ENCODE measurements around the gene INTS15. TPM values are rescaled to one million over a fixed set of nuclear protein-coding genes. Genes with fewer than 3 reads are reported as not detected.
"Not testable (repeated sequence)": the region's sequence is repeated elsewhere in the genome, so short reads cannot be mapped to it uniquely, and the experiment has no call there.

The INTS15 gene
- total RNA-seq, 2 donors from 2014 or later: 34.4 to 38.0 TPM

DNA sequence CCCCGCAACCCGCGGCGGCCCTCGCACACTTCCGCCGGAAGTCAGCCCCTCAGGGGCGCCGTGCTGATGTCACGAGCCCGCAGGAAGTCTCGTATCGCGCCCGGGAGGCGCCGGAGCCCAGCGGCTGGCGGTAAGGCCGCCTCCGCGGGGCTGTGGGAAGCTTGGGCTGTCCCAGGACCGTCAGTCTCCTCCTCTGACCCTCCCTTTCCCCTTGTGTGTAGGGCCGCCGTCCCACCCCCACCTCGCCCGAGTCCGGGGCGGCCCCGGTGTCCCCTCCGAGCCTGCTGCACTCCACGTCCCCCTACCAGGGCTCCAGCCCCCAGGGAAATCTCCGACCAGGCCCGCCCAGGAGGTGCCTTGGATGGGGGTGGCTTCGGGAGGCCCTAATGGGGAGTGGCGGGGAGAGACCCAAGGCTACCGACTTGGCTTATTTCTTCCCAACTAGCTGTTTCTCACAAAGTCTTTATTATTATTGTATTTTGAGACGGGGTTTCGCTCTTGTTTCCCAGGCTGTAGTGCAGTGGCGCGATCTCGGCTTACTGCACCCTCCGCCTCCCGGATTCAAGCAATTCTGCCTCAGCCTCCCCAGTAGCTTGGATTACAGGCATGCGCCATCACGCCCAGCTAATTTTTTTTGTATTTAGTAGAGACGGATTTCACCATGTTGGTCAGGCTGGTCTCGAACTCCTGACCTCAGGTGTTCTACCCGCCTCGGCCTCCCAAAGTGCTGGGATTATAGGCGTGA is 12.3 kb upstream of the INTS15 start, which contains the start of gene ZDHHC4:
Gene ZDHHC4, plus strand, starts transcription at position 86 of the 745 bp plus-strand sequence. CDS start 3,108 bp downstream, outside the sequence.
- no peaks in the 10 kb centered on the region for H3K27me3 ChIP-seq (ENCODE audit: control insufficient read depth, insufficient read depth, low read length, poor library complexity, severe bottlenecking)
- no peak for TF ChIP-seq CTCF (conservative IDR thresholded peaks at IDR 0.05)
- 33 to 45% methylated on average over 27 to 50 of the region's 51 CpGs for WGBS, 2 experiments (ENCODE audit: insufficient coverage in 1 of 2, insufficient read length in 1 of 2)
- Mint-ChIP-seq H3K4me1 (peaks cover 6% of the 10 kb centered on the region), H3K36me3 (ENCODE audit: low read depth) (peaks cover 30% of the 10 kb centered on the region), H3K27ac (peak within 1 kb of the TSS; percentile 93), H3K4me3 (peak within 1 kb of the TSS; percentile 73), H3K9me3 (no peaks in the 10 kb centered on the region), H3K27me3 (ENCODE audit: insufficient read depth) (peaks cover 5% of the 10 kb centered on the region)
- H3K9me3 ChIP-seq (ENCODE audit: control insufficient read depth, low read length): no peaks in the 10 kb centered on the region
- peaks cover 18% of the 10 kb centered on the region for H3K36me3 ChIP-seq (ENCODE audit: control insufficient read depth, insufficient read depth, low read length)
- peak within 1 kb of the TSS; percentile 79 for H3K27ac ChIP-seq (ENCODE audit: low read depth, low read length)
- peak within 1 kb of the TSS; percentile 78 for H3K4me3 ChIP-seq (ENCODE audit: low read length)
- peak; percentile 87 for DNase-seq
- no peaks in the 10 kb centered on the region for H3K4me1 ChIP-seq (ENCODE audit: control insufficient read depth, insufficient read depth, low read length)
- peak within 1 kb of the TSS; percentile 60 for H3K9ac ChIP-seq (ENCODE audit: extremely low read depth, low read length, poor library complexity, severe bottlenecking)

- peak overlapping the region; percentile 78 for H3K4me3 ChIP-seq (ENCODE audit: low read length)
- no peak overlapping the region for H3K27ac ChIP-seq (ENCODE audit: low read depth, low read length)
- peak overlapping the region; percentile 21 for H3K9ac ChIP-seq (ENCODE audit: extremely low read depth, low read length, poor library complexity, severe bottlenecking)
- peak; percentile 60 for DNase-seq
- no peaks in the 10 kb centered on the region for H3K9me3 Mint-ChIP-seq
- WGBS, 2 experiments (ENCODE audit: insufficient coverage in 1 of 2, insufficient read length in 1 of 2): 72 to 84% methylated on average over 8 to 18 of the region's 18 CpGs
- no peaks in the 10 kb centered on the region for H3K27me3 Mint-ChIP-seq (ENCODE audit: insufficient read depth)
- H3K4me1 Mint-ChIP-seq: peaks cover 6% of the 10 kb centered on the region
- H3K9me3 ChIP-seq (ENCODE audit: control insufficient read depth, low read length): no peaks in the 10 kb centered on the region
- peak overlapping the region; percentile 93 for H3K27ac Mint-ChIP-seq
- H3K4me3 Mint-ChIP-seq: peak overlapping the region; percentile 73
- peaks cover 24% of the 10 kb centered on the region for H3K36me3 ChIP-seq (ENCODE audit: control insufficient read depth, insufficient read depth, low read length)
- no peaks in the 10 kb centered on the region for H3K27me3 ChIP-seq (ENCODE audit: control insufficient read depth, insufficient read depth, low read length, poor library complexity, severe bottlenecking)
- TF ChIP-seq CTCF (conservative IDR thresholded peaks at IDR 0.05): no peak
- peaks cover 38% of the 10 kb centered on the region for H3K36me3 Mint-ChIP-seq (ENCODE audit: low read depth)
- no peaks in the 10 kb centered on the region for H3K4me1 ChIP-seq (ENCODE audit: control insufficient read depth, insufficient read depth, low read length)
Measured at GRCh38 chr7:6578114-6579084, 11.4 kb upstream of the INTS15 start.

DNA sequence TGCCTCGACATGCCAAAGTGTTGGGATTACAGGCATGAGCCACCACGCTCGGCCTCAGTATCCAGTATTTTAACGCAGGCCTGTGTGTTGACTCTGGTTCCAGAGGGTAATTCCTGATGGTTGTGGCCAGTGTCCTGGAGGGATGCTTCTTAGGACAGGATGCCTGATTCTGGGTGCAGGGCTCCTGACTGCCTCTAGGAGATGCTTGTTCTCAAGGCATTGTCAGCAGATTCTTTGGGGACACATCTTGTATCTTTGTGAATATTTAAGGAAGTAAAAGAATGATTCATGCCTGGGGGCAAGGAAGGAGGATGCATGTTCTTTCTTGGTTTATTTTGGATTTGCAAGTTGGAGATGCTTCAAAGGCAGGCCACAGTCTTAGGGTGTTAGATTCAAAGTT is 10.4 kb upstream of the INTS15 start:
- peak overlapping the region; percentile 73 for H3K4me3 Mint-ChIP-seq
- no peaks in the 10 kb centered on the region for H3K27me3 ChIP-seq (ENCODE audit: control insufficient read depth, insufficient read depth, low read length, poor library complexity, severe bottlenecking)
- H3K36me3 ChIP-seq (ENCODE audit: control insufficient read depth, insufficient read depth, low read length): peaks cover 29% of the 10 kb centered on the region
- H3K27ac Mint-ChIP-seq: no peak overlapping the region
- H3K9me3 ChIP-seq (ENCODE audit: control insufficient read depth, low read length): no peaks in the 10 kb centered on the region
- no peaks in the 10 kb centered on the region for H3K27me3 Mint-ChIP-seq (ENCODE audit: insufficient read depth)
- peak; percentile 69 for DNase-seq
- H3K4me1 Mint-ChIP-seq: peaks cover 6% of the 10 kb centered on the region
- H3K9ac ChIP-seq (ENCODE audit: extremely low read depth, low read length, poor library complexity, severe bottlenecking): no peak overlapping the region
- no peaks in the 10 kb centered on the region for H3K4me1 ChIP-seq (ENCODE audit: control insufficient read depth, insufficient read depth, low read length)
- no peak overlapping the region for H3K4me3 ChIP-seq (ENCODE audit: low read length)
- no peaks in the 10 kb centered on the region for H3K9me3 Mint-ChIP-seq
- 92 to 97% methylated on average over 4 of the region's 4 CpGs for WGBS, 2 experiments (ENCODE audit: insufficient coverage in 1 of 2, insufficient read length in 1 of 2)
- TF ChIP-seq CTCF (conservative IDR thresholded peaks at IDR 0.05): peak; percentile 64
- H3K27ac ChIP-seq (ENCODE audit: low read depth, low read length): no peak overlapping the region
- peaks cover 45% of the 10 kb centered on the region for H3K36me3 Mint-ChIP-seq (ENCODE audit: low read depth)

DNA sequence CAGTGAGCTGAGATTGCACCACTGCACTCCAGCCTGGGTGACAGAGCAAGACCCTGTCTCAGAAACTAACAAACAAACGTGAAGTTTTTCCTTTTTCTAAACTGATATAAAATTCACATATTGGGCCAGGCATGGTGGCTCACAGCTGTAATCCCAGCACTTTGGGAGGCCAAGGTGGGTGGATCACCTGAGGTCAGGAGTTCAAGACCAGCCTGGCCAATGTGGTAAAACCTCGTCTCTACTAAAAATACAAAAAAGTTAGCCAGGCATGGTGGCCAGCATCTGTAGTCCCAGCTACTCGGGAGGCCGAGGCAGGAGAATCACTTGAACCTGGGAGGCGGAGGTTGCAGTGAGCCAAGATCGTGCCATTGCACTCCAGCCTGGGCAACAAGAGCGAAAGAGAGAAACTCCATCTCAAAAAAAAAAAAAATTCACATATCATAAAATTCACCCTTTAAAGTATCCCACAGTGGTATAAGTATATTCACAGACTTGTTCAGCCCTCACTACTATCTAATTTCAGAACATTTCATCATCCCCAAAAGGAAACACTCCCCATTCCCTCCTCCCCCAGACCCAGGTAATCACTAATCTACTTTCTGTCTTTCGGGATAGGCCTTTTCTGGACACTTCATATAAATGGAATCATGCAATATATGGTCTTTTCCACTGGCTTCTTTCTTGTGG is 3.9 kb upstream of the INTS15 start:
- not testable (repeated sequence) for H3K4me3 ChIP-seq (ENCODE audit: low read length); H3K9me3 Mint-ChIP-seq; H3K27ac Mint-ChIP-seq; H3K27me3 Mint-ChIP-seq (ENCODE audit: insufficient read depth); H3K4me1 ChIP-seq (ENCODE audit: control insufficient read depth, insufficient read depth, low read length); H3K27ac ChIP-seq (ENCODE audit: low read depth, low read length); H3K9me3 ChIP-seq (ENCODE audit: control insufficient read depth, low read length); H3K27me3 ChIP-seq (ENCODE audit: control insufficient read depth, insufficient read depth, low read length, poor library complexity, severe bottlenecking); H3K4me3 Mint-ChIP-seq; H3K4me1 Mint-ChIP-seq; DNase-seq; H3K9ac ChIP-seq (ENCODE audit: extremely low read depth, low read length, poor library complexity, severe bottlenecking)
- peaks cover 71% of the 10 kb centered on the region for H3K36me3 Mint-ChIP-seq (ENCODE audit: low read depth)
- H3K36me3 ChIP-seq (ENCODE audit: control insufficient read depth, insufficient read depth, low read length): peaks cover 38% of the 10 kb centered on the region
- 92 to 97% methylated on average over 5 to 8 of the region's 8 CpGs for WGBS, 2 experiments (ENCODE audit: insufficient coverage in 1 of 2, insufficient read length in 1 of 2)
